Fibroblast of lung (primary cell): Measurements from ENCODE around the gene STK10. TPM values are rescaled to one million over a fixed set of nuclear protein-coding genes. Genes with fewer than 3 reads are reported as not detected.

Experiments
- DNase-seq, 2 donors: peaks; one replicate each; pipeline versions ENCODE4 v3.0.0 to v3.0.0-alpha.2; 2010; ENCODE audit warnings: low read depth in 2 of 2
- H2AFZ ChIP-seq: 2 replicates; pipeline ENCODE4 v1.5.1; 2012; ENCODE audit warnings: low read length, control low read depth, inconsistent platforms
- H3K27ac ChIP-seq: 2 replicates; pipeline ENCODE4 v1.5.1; 2011; ENCODE audit warnings: low read length, control low read depth; ENCODE audit not compliant: insufficient read depth
- H3K27me3 ChIP-seq: 2 replicates; pipeline ENCODE4 v1.5.1; 2011; ENCODE audit warnings: mild to moderate bottlenecking, low read length; ENCODE audit not compliant: control insufficient read depth, insufficient read depth
- H3K36me3 ChIP-seq: 2 replicates; pipeline ENCODE4 v1.5.1; 2011; ENCODE audit warnings: low read length; ENCODE audit not compliant: control insufficient read depth, insufficient read depth
- H3K4me1 ChIP-seq: 2 replicates; pipeline ENCODE4 v1.5.1; 2011; ENCODE audit warnings: low read length; ENCODE audit not compliant: control insufficient read depth, insufficient read depth; ENCODE audit errors: extremely low read depth
- H3K4me2 ChIP-seq: 2 replicates; pipeline ENCODE4 v1.5.1; 2011; ENCODE audit warnings: low read length, control low read depth; ENCODE audit not compliant: insufficient read depth; ENCODE audit errors: extremely low read depth
- H3K4me3 ChIP-seq, 4 experiments: fragments of 200-600 bp in 1 of 4; sonication (generic) in 1 of 4; replicated peaks in 1 of 4; 2 replicates each; pipeline ENCODE4 v1.5.1; 2011 to 2016; ENCODE audit warnings: low read length in 4 of 4, low read depth in 3 of 4, mild to moderate bottlenecking in 3 of 4, control low read depth in 2 of 4, inconsistent platforms in 1 of 4, mixed read lengths in 1 of 4; ENCODE audit not compliant: insufficient read depth in 1 of 4; ENCODE audit errors: control extremely low read depth in 1 of 4
- H3K79me2 ChIP-seq: 2 replicates; pipeline ENCODE4 v1.5.1; 2012; ENCODE audit warnings: mild to moderate bottlenecking, low read length, inconsistent platforms; ENCODE audit not compliant: control insufficient read depth, insufficient read depth
- H3K9ac ChIP-seq: 2 replicates; pipeline ENCODE4 v1.5.1; 2011; ENCODE audit warnings: mild to moderate bottlenecking, low read length, control low read depth; ENCODE audit not compliant: insufficient read depth
- H3K9me3 ChIP-seq: 2 replicates; pipeline ENCODE4 v1.5.1; 2012; ENCODE audit warnings: low read depth, low read length; ENCODE audit not compliant: control insufficient read depth, insufficient read depth
- H4K20me1 ChIP-seq: 2 replicates; pipeline ENCODE4 v1.5.1; 2011; ENCODE audit warnings: low read length; ENCODE audit not compliant: control insufficient read depth, insufficient read depth; ENCODE audit errors: extremely low read depth
- CTCF ChIP-seq, 2 donors: IDR thresholded peaks in 1 of 2; conservative IDR thresholded peaks in 1 of 2; 1 replicate in 1 of 2; 2 replicates in 1 of 2; pipeline ENCODE4 v1.5.1; 2011 to 2012; ENCODE audit warnings: low read length in 2 of 2, control low read depth in 1 of 2, inconsistent platforms in 1 of 2, low read depth in 1 of 2, mild to moderate bottlenecking in 1 of 2
- EZH2 ChIP-seq: IDR thresholded peaks from 2 replicates; pipeline ENCODE4 v1.5.1; 2012; ENCODE audit warnings: low read length, control low read depth, mild to moderate bottlenecking; ENCODE audit errors: missing control alignments
- polyA plus RNA-seq, 2 donors: library from polyadenylated mRNA; depleted of rRNA in 1 of 2; stranded (reverse) in 1 of 2; unstranded in 1 of 2; fragments of >200 nt; gene quantifications; 2 replicates each; pipeline ENCODE4 v1.2.1, GENCODE V29; 2011 to 2012; ENCODE audit warnings: missing spikeins in 1 of 2
- total RNA-seq: library from RNA; depleted of rRNA; stranded (reverse); fragments of >200 nt; gene quantifications from 2 replicates; pipeline ENCODE4 v1.2.1, GENCODE V29; 2014

Gene STK10
- total and polyA plus RNA-seq, 2 donors (not counting 1 experiment from before 2014, with no cell fraction given) = 8.9 to 16.0 TPM

DNA sequence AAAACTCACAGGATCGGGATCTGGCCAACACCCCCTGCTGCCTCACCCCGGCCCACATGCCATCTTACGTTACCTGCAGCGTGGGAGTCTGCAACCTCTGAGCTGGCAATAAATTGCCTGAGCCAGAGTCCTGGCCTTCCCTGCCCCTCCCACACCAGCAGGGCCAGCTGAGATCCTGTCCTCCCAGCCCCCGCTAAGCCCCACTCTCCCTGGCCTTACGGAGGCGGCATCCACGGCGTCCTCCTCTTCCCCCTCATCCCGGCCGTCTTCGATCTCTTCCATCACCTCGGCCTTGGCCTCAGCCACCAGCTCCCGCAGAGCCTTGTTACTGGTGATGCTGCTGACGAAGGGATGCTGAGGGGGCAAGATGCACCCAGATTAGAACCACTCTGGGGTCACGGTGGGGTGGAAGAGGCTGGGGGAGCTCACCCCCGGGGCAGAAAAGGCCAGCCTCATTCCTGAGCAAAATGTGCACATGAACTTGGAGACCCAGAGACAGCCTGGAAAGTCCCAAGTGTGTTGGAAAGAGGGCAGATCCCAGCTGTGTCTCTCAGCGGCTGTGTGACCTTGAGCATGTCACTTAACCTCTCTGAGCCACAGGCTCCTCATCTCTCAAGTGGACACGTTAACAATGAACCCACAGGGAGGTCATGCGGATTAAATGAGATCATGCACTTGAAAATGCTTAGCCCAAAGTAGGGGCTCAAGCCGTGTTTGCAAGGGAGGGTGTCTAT lies 91.7 kb downstream of the STK10 start:
- H3K9ac ChIP-seq = no peak overlapping the region
- H3K9me3 ChIP-seq = no peaks in the 10 kb centered on the region
- no peak overlapping the region for H3K4me3 ChIP-seq
- peak in 1 of 2 donors; percentile 50 for DNase-seq
- peaks cover 6% of the 10 kb centered on the region for H3K36me3 ChIP-seq
- no peak for TF ChIP-seq EZH2
- TF ChIP-seq CTCF (conservative IDR thresholded peaks at IDR 0.05 in 1 of 2, IDR thresholded peaks at IDR 0.05 in 1 of 2; ENCODE audit: low read depth in 1 of 2, low read length in 2 of 2) = no peak
- H3K4me2 ChIP-seq = no peak overlapping the region
- no peaks in the 10 kb centered on the region for H3K27me3 ChIP-seq
- peak overlapping the region; percentile 19 for H3K27ac ChIP-seq
- no peak overlapping the region for H2AFZ ChIP-seq
- no peaks in the 10 kb centered on the region for H3K79me2 ChIP-seq
- H3K4me1 ChIP-seq = peaks cover 7% of the 10 kb centered on the region
- no peaks in the 10 kb centered on the region for H4K20me1 ChIP-seq

DNA sequence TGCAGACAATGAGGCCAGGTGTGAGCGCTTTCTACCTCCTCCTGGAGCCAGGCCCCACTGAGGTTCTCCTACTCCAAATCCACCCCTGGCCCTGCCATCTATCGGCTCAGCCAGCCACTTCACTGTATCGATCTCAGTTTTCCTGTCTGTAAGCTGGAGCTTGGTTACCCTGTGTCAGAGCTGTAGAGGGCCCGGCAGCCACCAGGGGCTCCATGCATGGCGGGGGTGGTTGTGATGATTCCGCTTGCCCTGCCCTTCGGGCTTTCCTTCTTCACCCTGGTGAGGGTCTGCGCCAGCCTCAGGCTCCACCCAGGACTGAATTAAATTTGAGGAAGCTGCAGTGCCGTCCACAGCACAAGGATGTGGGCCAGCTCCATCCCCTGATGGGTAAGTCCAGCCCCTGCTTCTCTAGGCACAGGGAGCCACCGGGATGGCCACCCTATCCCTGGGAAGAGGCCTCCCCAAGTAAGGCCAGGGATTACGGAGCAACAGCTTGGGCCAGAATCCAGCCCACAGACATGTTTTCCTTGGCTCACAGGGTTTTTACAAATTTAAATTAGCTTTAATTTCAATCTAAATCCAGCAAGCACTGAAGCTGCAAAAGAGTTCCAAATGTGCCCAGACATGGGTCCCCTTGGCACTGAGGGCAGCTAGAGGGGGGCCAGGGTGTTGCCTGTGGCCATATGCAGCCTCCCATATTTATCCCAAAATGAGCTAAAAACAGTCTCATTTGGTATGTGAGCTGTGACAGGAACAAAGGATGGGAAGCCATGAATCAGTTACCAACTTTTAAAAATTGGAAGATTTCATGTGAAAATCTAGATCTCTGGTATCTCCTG lies 92.4 kb downstream of the STK10 start:
- no peak overlapping the region for H3K9ac ChIP-seq
- TF ChIP-seq CTCF (conservative IDR thresholded peaks at IDR 0.05 in 1 of 2, IDR thresholded peaks at IDR 0.05 in 1 of 2; ENCODE audit: low read depth in 1 of 2, low read length in 2 of 2) (no peak), EZH2 (no peak)
- H3K27me3 ChIP-seq = no peaks in the 10 kb centered on the region
- H2AFZ ChIP-seq = no peak overlapping the region
- H3K4me1 ChIP-seq = peaks cover 7% of the 10 kb centered on the region
- H3K79me2 ChIP-seq = no peaks in the 10 kb centered on the region
- H3K27ac ChIP-seq = peak overlapping the region; percentile 19
- peak in 1 of 2 donors; percentile 52 for DNase-seq
- no peaks in the 10 kb centered on the region for H4K20me1 ChIP-seq
- peaks cover 7% of the 10 kb centered on the region for H3K36me3 ChIP-seq
- no peaks in the 10 kb centered on the region for H3K9me3 ChIP-seq
- no peak overlapping the region for H3K4me2 ChIP-seq
- H3K4me3 ChIP-seq = no peak overlapping the region

DNA sequence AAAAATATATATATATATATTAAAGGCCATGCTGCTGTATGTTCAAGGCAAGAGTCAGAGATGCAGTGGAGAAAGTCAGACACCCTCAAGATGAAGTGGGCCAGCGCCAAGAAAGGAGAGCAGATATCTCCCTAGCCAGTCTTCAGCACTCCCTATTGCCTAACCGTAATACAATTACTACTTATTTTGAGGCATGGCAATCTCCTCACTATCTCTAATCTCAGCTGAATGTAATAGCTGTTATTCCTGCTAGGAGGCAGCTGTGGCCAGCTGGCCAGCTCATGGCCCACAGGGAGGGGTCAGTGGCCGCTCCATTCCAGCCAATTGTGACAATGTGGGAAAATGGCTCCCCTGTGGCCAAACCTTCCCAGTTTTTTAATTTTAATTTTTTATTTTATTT lies 94.1 kb downstream of the STK10 start:
- Histone ChIP-seq H3K4me2 (no peak overlapping the region), H3K9ac (no peak overlapping the region), H3K36me3 (peaks cover 7% of the 10 kb centered on the region), H3K79me2 (no peaks in the 10 kb centered on the region), H2AFZ (no peak overlapping the region), H3K4me3 (no peak overlapping the region), H4K20me1 (no peaks in the 10 kb centered on the region), H3K4me1 (peaks cover 7% of the 10 kb centered on the region), H3K27me3 (no peaks in the 10 kb centered on the region), H3K9me3 (no peaks in the 10 kb centered on the region), H3K27ac (no peak overlapping the region)
- no peak for TF ChIP-seq EZH2
- no peak for TF ChIP-seq CTCF (conservative IDR thresholded peaks at IDR 0.05 in 1 of 2, IDR thresholded peaks at IDR 0.05 in 1 of 2; ENCODE audit: low read depth in 1 of 2, low read length in 2 of 2)
- DNase-seq = peak in 1 of 2 donors; percentile 52
